Thyroid gland (tissue), 4 donors: Measurements from ENCODE around the gene PHACTR1. TPM values are rescaled to one million over a fixed set of nuclear protein-coding genes. Genes with fewer than 3 reads are reported as not detected.
A peak's percentile ranks its signal among the peaks of the same experiment; 100 is the strongest.

ENCODE experiments used
- DNase-seq, 2 donors: peaks; one replicate each; pipeline ENCODE4 v3.0.0-alpha.2; 2019
- H3K27ac ChIP-seq, 3 donors: fragments of 200-600 bp; sonication (generic); 1 replicate in 2 of 3; 2 replicates in 1 of 3; pipeline ENCODE4 v1.5.1; 2016 to 2019; ENCODE audit warnings: mild to moderate bottlenecking in 1 of 3, moderate library complexity in 1 of 3
- H3K27me3 ChIP-seq: fragments of 200-600 bp; sonication (generic); one replicate; pipeline ENCODE4 v1.5.1; 2019
- H3K36me3 ChIP-seq, 2 donors: fragments of 200-600 bp; sonication (generic); one replicate each; pipeline ENCODE4 v1.5.1; 2016 to 2019
- H3K4me1 ChIP-seq, 2 donors: fragments of 200-600 bp; sonication (generic); one replicate each; pipeline ENCODE4 v1.5.1; 2017 to 2019
- H3K4me3 ChIP-seq, 3 donors: fragments of 200-600 bp; sonication (generic); replicated peaks in 1 of 3; 1 replicate in 2 of 3; 2 replicates in 1 of 3; pipeline ENCODE4 v1.5.1; 2016; ENCODE audit warnings: mild to moderate bottlenecking in 1 of 3
- H3K9me3 ChIP-seq: fragments of 200-600 bp; sonication (generic); one replicate; pipeline ENCODE4 v1.5.1; 2017
- POLR2A ChIP-seq, 2 donors: fragments of 450-650 bp; IDR thresholded peaks; one replicate each; pipeline ENCODE4 v1.6.1; 2017; ENCODE audit warnings: antibody characterized with exemption in 2 of 2, mild to moderate bottlenecking in 2 of 2, moderate library complexity in 1 of 2
- WGBS, 2 donors: methylation state at CpG; one replicate each; pipeline ENCODE4 v1.1.5; 2017; 5-methylcytosine and 5-hydroxymethylcytosine counted together
- intact Hi-C: fragments of 100-400 bp; cut with DNase I; formaldehyde crosslinking; loops from one replicate; pipeline ENCODE4 v1.15.1; 2023
- total RNA-seq, 4 donors: library from RNA; depleted of rRNA; stranded (reverse); fragments of >200 nt; gene quantifications; one replicate each; pipeline ENCODE4 v1.2.3, GENCODE V29; 2016
- TF ChIP-seq, protein P1 (sequence below), 6 experiments: fragments of 200-600 bp in 3 of 6; fragments of 450-650 bp in 3 of 6; sonication (generic) in 3 of 6; IDR thresholded peaks; one replicate each; pipeline ENCODE4 v1.5.1; 2016 to 2019; ENCODE audit warnings: antibody characterized with exemption in 6 of 6, mild to moderate bottlenecking in 2 of 6, inconsistent platforms in 1 of 6, moderate library complexity in 1 of 6

PHACTR1 gene
- total RNA-seq, 4 donors from 2014 or later, result 2.9 to 8.6 (median 4.4) TPM

DNA sequence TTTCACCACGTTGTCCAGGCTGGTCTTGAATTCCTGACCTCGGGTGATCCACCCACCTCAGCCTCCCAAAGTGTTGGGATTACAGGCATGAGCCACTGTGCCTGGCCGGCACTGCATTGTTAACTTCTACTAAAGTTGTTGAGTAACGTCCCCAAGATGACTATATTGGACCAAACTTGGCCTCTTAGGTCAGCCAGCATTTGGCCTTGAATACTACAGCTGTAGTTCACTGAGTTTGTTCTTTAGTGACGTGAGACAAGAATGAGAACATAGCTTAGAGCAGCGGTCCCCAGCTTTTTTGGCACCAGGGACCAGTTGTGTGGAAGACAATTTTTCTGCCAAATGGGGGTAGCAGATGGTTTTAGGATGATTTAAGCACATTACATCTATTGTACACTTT, 374.6 kb downstream of the PHACTR1 start:
- H3K27ac ChIP-seq, result no peak overlapping the region
- H3K4me1 ChIP-seq, result peaks cover 0 to 4% of the 10 kb centered on the region in 2 donors
- no peaks in the 10 kb centered on the region for H3K36me3 ChIP-seq
- intact Hi-C loops, result no loop called here
- no peak overlapping the region for H3K4me3 ChIP-seq
- TF ChIP-seq, protein P1, sequence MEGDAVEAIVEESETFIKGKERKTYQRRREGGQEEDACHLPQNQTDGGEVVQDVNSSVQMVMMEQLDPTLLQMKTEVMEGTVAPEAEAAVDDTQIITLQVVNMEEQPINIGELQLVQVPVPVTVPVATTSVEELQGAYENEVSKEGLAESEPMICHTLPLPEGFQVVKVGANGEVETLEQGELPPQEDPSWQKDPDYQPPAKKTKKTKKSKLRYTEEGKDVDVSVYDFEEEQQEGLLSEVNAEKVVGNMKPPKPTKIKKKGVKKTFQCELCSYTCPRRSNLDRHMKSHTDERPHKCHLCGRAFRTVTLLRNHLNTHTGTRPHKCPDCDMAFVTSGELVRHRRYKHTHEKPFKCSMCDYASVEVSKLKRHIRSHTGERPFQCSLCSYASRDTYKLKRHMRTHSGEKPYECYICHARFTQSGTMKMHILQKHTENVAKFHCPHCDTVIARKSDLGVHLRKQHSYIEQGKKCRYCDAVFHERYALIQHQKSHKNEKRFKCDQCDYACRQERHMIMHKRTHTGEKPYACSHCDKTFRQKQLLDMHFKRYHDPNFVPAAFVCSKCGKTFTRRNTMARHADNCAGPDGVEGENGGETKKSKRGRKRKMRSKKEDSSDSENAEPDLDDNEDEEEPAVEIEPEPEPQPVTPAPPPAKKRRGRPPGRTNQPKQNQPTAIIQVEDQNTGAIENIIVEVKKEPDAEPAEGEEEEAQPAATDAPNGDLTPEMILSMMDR (IDR thresholded peaks at IDR 0.05), result no peak
- TF ChIP-seq POLR2A (IDR thresholded peaks at IDR 0.05), result no peak
- no peaks in the 10 kb centered on the region for H3K27me3 ChIP-seq
- H3K9me3 ChIP-seq, result no peaks in the 10 kb centered on the region
- DNase-seq, result no peak
- WGBS, 2 donors, result 88 to 90% methylated on average over 6 of the region's 6 CpGs

DNA sequence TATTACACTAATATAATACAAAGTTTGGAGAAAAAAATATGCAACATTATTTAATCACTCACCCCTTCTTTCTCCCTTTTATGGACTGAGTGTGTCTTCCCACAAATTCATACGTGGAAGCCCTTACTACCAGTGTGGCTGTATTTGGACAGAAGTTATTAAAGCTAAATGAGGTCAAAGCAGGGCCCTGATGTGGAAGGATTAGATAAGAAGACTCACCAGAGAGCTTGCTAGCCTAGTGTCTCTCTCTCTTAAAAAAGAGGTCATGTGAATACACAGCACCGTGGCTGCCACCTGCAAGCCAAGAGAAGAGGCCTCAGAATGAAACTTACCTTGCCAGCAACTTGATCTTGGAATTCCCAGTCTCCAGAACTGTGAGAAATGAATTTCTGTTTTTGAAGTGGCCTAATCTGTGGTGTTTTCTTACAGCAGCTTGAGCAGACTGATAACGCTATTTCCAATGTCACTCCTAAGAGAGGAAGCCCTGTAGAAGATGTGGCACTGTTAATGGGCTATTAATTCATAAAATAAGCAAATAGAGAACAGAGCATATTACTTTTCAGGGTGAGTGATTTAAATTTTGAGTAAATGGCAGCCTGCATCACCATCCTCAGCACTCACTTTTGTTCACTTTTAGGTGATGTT, 378.3 kb downstream of the PHACTR1 start:
- Histone ChIP-seq H3K9me3 (no peaks in the 10 kb centered on the region), H3K36me3 (no peaks in the 10 kb centered on the region), H3K27ac (no peak overlapping the region), H3K4me3 (no peak overlapping the region), H3K4me1 (peaks cover 21 to 26% of the 10 kb centered on the region in 2 donors), H3K27me3 (no peaks in the 10 kb centered on the region)
- intact Hi-C loops, result no loop called here
- DNase-seq, result peak in 1 of 2 donors; percentile 25
- TF ChIP-seq, protein P1 (IDR thresholded peaks at IDR 0.05), result no peak
- no peak for TF ChIP-seq POLR2A (IDR thresholded peaks at IDR 0.05)
- 62 to 63% methylated on average over 3 of the region's 3 CpGs for WGBS, 2 donors

DNA sequence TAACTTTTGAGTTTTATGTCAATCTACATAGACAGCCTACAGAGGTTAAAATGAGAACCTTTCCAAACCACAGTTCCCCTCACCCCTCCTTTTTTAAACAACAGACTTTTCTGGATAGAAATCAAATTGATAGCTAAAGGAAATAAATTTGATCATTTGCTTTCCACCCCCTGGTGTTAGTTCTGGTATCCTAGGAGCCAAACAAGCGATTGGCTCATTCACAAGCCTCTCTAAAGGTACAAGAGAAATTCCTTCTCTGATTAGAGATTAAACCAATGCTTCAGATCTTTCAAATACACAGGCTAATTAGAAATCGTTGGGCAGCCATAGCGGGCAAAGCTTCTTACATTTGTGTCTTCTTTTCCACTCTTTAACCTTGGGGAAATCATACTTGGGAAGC, 379.5 kb downstream of the PHACTR1 start:
- intact Hi-C loops, result no loop called here
- H3K4me3 ChIP-seq, result no peak overlapping the region

DNA sequence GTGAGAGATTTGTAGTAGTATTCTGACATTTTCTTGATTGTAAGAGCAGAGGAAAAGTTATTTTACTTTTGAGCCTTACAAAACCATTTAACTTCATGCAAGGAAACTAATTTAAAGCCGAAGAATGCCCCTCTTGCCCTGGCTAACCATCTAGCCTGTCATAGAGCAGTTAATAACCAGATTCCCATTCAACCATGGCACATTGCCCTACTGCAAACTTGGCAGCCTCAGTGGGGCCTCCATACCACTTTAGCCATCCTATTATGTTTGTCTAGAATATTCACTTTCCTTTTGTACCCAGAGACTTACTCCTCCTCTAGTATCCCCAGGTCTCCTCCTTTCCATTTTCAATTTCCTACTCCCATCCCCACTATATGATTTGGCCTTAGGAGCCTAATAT, 380.9 kb downstream of the PHACTR1 start:
- H3K27ac ChIP-seq, result peak overlapping the region; percentile 9 to 34 (median 19)
- no peaks in the 10 kb centered on the region for H3K36me3 ChIP-seq
- WGBS, 2 donors, result 45 to 53% methylated on average over 1 of the region's 1 CpG
- H3K27me3 ChIP-seq, result no peaks in the 10 kb centered on the region
- DNase-seq, result peak in 1 of 2 donors; percentile 15
- intact Hi-C loops, result no loop called here
- no peak for TF ChIP-seq POLR2A (IDR thresholded peaks at IDR 0.05)
- TF ChIP-seq, protein P1 (IDR thresholded peaks at IDR 0.05), result no peak
- H3K4me3 ChIP-seq, result no peak overlapping the region
- peaks cover 24 to 32% of the 10 kb centered on the region in 2 donors for H3K4me1 ChIP-seq
- H3K9me3 ChIP-seq, result no peaks in the 10 kb centered on the region

More for the DNA sequence above, 379.5 kb downstream of the PHACTR1 start:
- 59 to 62% methylated on average over 3 of the region's 3 CpGs for WGBS, 2 donors
- H3K27ac ChIP-seq, result peak overlapping the region in 2 of 3 donors; percentile 11 to 26
- H3K36me3 ChIP-seq, result no peaks in the 10 kb centered on the region
- H3K9me3 ChIP-seq, result no peaks in the 10 kb centered on the region
- no peaks in the 10 kb centered on the region for H3K27me3 ChIP-seq
- TF ChIP-seq, protein P1 (IDR thresholded peaks at IDR 0.05), result no peak
- no peak for TF ChIP-seq POLR2A (IDR thresholded peaks at IDR 0.05)
- DNase-seq, result no peak
- H3K4me1 ChIP-seq, result peaks cover 21 to 26% of the 10 kb centered on the region in 2 donors

DNA sequence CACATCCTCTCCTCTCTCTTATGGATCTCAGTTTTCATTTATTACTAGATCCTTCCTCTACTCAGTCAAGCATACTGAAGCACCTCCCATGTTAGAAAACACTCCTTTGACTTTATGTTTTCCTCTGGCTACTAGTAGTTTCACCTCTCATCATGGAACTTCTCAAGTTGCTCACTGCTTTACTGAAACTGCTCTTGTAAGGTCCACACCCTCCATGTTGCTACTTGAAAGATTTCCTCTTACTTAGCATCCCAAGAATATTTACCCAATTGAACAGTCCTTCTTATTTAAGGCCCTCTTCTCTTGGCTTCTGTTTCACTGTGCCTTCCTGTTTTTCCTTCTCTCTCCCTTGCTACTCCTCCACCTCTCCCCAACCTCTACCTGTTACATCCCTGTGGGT, 381.4 kb downstream of the PHACTR1 start:
- H3K27ac ChIP-seq, result peak overlapping the region; percentile 9 to 34 (median 26)
- TF ChIP-seq, protein P1 (IDR thresholded peaks at IDR 0.05), result no peak
- no peak for TF ChIP-seq POLR2A (IDR thresholded peaks at IDR 0.05)
- no peak overlapping the region for H3K4me3 ChIP-seq
- H3K4me1 ChIP-seq, result peaks cover 24 to 32% of the 10 kb centered on the region in 2 donors
- no peaks in the 10 kb centered on the region for H3K27me3 ChIP-seq
- intact Hi-C loops, result no loop called here
- H3K36me3 ChIP-seq, result no peaks in the 10 kb centered on the region
- DNase-seq, result no peak
- no peaks in the 10 kb centered on the region for H3K9me3 ChIP-seq
